GM12801 (cell line): ENCODE results near the gene DEUP1.

Experiments used
- CTCF ChIP-seq: IDR thresholded peaks from one replicate; pipeline ENCODE4 v1.5.1; 2011; ENCODE audit warnings: control low read depth; ENCODE audit not compliant: insufficient read length; ENCODE audit errors: extremely low read depth

Gene DEUP1

GRCh38 chr11:93330446-93330984 lies at the start of gene DEUP1:
DEUP1 (plus strand) TSS chr11:93330742; CDS start chr11:93332260, 1,518 bp downstream.
- TF ChIP-seq CTCF: no peak

GRCh38 chr11:93285430-93285829 lies 45.1 kb upstream of the DEUP1 start:
- no peak for TF ChIP-seq CTCF

- no peak for TF ChIP-seq CTCF
These were observed 43.1 kb upstream of the DEUP1 start for GRCh38 chr11:93287434-93287833.

GRCh38 chr11:93288079-93288478 lies 42.5 kb upstream of the DEUP1 start:
- TF ChIP-seq CTCF: no peak

- TF ChIP-seq CTCF: no peak
These were observed 41.8 kb upstream of the DEUP1 start for GRCh38 chr11:93288767-93289166.

GRCh38 chr11:93289782-93290463 lies 40.6 kb upstream of the DEUP1 start:
- TF ChIP-seq CTCF: no peak

- TF ChIP-seq CTCF: no peak
These were observed 39.4 kb upstream of the DEUP1 start for GRCh38 chr11:93291110-93291509.

GRCh38 chr11:93291898-93292297 lies 38.6 kb upstream of the DEUP1 start:
- TF ChIP-seq CTCF: no peak
